HL-60 (cell line): ENCODE results near the gene DNAH1.

Source experiments
- DNase-seq, 2 experiments: peaks; one replicate each; pipeline ENCODE4 v3.0.0-alpha.2; 2010 to 2020; ENCODE audit warnings: low read depth in 1 of 2, low spot score in 1 of 2
- H3K27ac ChIP-seq: fragments of 250-450 bp; sonication (Bioruptor Pico); replicated peaks from 2 replicates; pipeline ENCODE4 v1.5.1; 2020; ENCODE audit warnings: mild to moderate bottlenecking, moderate library complexity
- H3K27me3 ChIP-seq: fragments of 250-450 bp; sonication (Bioruptor Pico); 2 replicates; pipeline ENCODE4 v1.5.1; 2021; ENCODE audit warnings: mild to moderate bottlenecking, moderate library complexity; ENCODE audit not compliant: insufficient read depth, poor library complexity, severe bottlenecking
- H3K4me3 ChIP-seq: replicated peaks from 2 replicates; pipeline ENCODE4 v1.5.1; 2011; ENCODE audit warnings: mild to moderate bottlenecking, control low read depth, low read length; ENCODE audit not compliant: insufficient read depth
- GABPA ChIP-seq: IDR thresholded peaks from 2 replicates; pipeline ENCODE4 v1.6.1; 2012; ENCODE audit warnings: low read depth
- POLR2AphosphoS5 ChIP-seq: IDR thresholded peaks from 2 replicates; pipeline ENCODE4 v1.6.1; 2012; ENCODE audit warnings: low read depth
- SPI1 ChIP-seq: IDR thresholded peaks from 2 replicates; pipeline ENCODE4 v1.6.1; 2012; ENCODE audit warnings: low read depth, mild to moderate bottlenecking, borderline replicate concordance
- TF ChIP-seq, protein P1 (sequence below): IDR thresholded peaks from one replicate; pipeline ENCODE4 v1.5.1; 2011; ENCODE audit warnings: low read length, control low read depth, inconsistent platforms; ENCODE audit not compliant: insufficient read depth
- TF ChIP-seq, protein P2 (sequence below): IDR thresholded peaks from 2 replicates; pipeline ENCODE4 v1.6.1; 2012; ENCODE audit warnings: low read depth; ENCODE audit not compliant: insufficient replicate concordance

The DNAH1 gene

DNA sequence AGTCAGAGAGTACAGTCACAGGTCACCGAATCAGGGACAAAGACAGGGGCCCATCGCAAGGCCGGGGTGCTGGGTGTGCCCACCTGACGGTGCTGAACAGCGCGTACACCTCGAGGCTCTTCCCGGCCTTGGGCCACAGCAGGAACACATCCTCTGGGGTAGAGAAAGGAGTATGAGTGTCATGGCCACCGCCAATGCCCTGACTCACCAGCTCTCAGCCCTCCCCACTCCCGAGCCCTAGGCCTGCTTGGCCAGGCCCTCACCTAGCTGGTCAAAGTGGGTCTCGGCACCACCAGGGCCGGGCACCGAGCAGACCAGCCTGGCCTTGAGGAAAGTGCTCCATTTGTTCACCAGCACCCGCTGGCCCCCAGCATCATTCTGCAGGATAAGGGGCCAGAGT is 124.6 kb downstream of the DNAH1 start:
- no peak for DNase-seq
- Histone ChIP-seq H3K4me3 (no peak overlapping the region), H3K27ac (no peak overlapping the region), H3K27me3 (no peaks in the 10 kb centered on the region)
- no peak for TF ChIP-seq SPI1
- TF ChIP-seq, protein P1, sequence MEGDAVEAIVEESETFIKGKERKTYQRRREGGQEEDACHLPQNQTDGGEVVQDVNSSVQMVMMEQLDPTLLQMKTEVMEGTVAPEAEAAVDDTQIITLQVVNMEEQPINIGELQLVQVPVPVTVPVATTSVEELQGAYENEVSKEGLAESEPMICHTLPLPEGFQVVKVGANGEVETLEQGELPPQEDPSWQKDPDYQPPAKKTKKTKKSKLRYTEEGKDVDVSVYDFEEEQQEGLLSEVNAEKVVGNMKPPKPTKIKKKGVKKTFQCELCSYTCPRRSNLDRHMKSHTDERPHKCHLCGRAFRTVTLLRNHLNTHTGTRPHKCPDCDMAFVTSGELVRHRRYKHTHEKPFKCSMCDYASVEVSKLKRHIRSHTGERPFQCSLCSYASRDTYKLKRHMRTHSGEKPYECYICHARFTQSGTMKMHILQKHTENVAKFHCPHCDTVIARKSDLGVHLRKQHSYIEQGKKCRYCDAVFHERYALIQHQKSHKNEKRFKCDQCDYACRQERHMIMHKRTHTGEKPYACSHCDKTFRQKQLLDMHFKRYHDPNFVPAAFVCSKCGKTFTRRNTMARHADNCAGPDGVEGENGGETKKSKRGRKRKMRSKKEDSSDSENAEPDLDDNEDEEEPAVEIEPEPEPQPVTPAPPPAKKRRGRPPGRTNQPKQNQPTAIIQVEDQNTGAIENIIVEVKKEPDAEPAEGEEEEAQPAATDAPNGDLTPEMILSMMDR = no peak
- TF ChIP-seq, protein P2, sequence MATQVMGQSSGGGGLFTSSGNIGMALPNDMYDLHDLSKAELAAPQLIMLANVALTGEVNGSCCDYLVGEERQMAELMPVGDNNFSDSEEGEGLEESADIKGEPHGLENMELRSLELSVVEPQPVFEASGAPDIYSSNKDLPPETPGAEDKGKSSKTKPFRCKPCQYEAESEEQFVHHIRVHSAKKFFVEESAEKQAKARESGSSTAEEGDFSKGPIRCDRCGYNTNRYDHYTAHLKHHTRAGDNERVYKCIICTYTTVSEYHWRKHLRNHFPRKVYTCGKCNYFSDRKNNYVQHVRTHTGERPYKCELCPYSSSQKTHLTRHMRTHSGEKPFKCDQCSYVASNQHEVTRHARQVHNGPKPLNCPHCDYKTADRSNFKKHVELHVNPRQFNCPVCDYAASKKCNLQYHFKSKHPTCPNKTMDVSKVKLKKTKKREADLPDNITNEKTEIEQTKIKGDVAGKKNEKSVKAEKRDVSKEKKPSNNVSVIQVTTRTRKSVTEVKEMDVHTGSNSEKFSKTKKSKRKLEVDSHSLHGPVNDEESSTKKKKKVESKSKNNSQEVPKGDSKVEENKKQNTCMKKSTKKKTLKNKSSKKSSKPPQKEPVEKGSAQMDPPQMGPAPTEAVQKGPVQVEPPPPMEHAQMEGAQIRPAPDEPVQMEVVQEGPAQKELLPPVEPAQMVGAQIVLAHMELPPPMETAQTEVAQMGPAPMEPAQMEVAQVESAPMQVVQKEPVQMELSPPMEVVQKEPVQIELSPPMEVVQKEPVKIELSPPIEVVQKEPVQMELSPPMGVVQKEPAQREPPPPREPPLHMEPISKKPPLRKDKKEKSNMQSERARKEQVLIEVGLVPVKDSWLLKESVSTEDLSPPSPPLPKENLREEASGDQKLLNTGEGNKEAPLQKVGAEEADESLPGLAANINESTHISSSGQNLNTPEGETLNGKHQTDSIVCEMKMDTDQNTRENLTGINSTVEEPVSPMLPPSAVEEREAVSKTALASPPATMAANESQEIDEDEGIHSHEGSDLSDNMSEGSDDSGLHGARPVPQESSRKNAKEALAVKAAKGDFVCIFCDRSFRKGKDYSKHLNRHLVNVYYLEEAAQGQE = no peak
- TF ChIP-seq GABPA = no peak
- no peak for TF ChIP-seq POLR2AphosphoS5

DNA sequence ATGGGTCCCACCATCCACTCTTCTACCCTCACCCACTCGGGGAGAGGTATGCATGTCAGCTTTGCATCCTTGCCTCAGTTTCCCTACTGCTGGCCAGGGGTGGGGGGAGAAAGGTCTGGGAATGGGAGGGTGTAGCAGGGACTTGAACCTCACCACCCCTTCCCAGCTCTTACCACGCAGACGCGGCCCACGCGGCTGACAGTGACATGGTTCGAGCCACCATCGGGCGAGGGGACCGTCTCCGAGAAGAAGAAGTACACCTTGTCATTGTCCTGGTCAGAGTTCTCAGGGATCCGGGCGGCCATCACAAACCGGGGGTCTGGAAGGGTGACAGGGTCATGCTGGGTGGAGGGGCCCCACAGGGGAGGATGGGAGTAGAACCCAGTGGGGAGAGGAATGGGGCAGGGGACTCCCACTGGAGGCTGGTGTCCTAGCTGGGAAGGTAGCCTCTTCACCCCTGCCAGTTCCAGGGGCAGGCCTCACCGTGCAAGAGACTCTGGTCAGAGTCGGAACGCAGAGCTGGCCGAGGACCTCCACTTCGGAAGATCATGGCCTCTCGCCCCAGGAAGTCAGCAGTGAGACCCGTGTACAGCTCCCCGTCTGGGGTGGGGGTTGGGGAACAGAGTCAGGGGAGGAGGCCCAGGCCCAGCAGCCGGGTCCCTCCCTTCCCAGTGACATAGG is 125.1 kb downstream of the DNAH1 start:
- no peak for DNase-seq
- no peak overlapping the region for H3K27ac ChIP-seq
- no peak overlapping the region for H3K4me3 ChIP-seq
- TF ChIP-seq GABPA = no peak
- TF ChIP-seq SPI1 = no peak
- TF ChIP-seq POLR2AphosphoS5 = no peak
- TF ChIP-seq, protein P1 = no peak
- TF ChIP-seq, protein P2 = no peak
- H3K27me3 ChIP-seq = no peaks in the 10 kb centered on the region

DNA sequence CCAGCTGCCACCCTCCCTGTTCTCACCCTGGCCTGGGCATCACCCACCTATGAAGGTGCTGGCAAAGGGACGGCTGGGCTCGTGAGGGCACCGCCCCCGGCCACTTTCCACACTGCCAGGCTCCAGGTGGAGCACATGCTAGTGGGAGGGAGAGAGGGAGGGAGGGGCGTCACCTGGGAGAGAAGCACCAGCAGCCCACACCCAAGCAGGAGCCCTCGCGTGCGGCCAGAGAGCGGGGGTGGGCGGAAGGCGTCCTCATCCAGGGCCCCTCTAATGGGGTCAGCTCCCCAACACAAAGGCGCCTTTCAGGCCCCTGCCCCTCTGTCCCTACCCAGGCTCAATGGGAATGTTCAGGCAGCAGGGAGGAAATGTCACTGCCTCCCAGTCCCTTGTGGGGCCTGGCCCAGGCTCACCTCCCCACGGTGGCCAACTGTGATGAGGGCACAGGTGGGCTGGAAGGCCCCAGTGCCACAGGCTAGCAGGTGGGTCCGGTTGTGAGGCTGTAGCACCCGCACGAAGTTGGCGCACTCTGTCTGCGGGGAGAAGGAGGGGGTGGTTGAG is 125.7 kb downstream of the DNAH1 start:
- H3K27ac ChIP-seq = no peak overlapping the region
- H3K27me3 ChIP-seq = no peaks in the 10 kb centered on the region
- no peak overlapping the region for H3K4me3 ChIP-seq
- no peak for DNase-seq
- TF ChIP-seq, protein P1 = no peak
- no peak for TF ChIP-seq GABPA
- TF ChIP-seq, protein P2 = no peak
